VCaP (cell line): Measurements from ENCODE around the gene SIPA1L3.
"Not testable (repeated sequence)": the region's sequence is repeated elsewhere in the genome, so short reads cannot be mapped to it uniquely, and the experiment has no call there.

Experiments
- H3K27ac ChIP-seq: fragments of 450-650 bp; 2 replicates; pipeline ENCODE4 v1.5.1; 2017
- TF ChIP-seq, protein P1 (sequence below): fragments of 450-650 bp; conservative IDR thresholded peaks from 2 replicates; pipeline ENCODE4 v1.5.1; 2017; ENCODE audit warnings: mild to moderate bottlenecking, moderate library complexity

Gene SIPA1L3

DNA sequence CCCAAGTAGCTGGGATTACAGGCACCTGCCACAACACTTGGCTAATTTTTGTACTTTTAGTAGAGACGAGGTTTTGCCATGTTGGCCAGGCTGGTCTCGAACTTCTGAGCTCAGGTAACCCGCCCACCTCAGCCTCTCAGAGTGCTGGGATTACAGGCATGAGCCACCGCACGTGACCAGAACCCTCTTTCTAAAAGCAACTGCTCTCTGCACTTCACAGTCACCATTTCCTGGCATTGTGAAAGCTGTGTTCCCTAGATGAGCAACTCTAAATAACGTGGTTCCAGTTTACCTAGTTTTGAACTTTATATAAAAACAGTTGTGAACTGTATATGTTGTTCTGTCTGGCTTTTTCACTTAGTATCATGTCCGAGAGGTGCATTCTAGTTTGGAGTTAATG is 152.9 kb downstream of the SIPA1L3 start:
- peak overlapping the region; percentile 100 for H3K27ac ChIP-seq
- TF ChIP-seq, protein P1, sequence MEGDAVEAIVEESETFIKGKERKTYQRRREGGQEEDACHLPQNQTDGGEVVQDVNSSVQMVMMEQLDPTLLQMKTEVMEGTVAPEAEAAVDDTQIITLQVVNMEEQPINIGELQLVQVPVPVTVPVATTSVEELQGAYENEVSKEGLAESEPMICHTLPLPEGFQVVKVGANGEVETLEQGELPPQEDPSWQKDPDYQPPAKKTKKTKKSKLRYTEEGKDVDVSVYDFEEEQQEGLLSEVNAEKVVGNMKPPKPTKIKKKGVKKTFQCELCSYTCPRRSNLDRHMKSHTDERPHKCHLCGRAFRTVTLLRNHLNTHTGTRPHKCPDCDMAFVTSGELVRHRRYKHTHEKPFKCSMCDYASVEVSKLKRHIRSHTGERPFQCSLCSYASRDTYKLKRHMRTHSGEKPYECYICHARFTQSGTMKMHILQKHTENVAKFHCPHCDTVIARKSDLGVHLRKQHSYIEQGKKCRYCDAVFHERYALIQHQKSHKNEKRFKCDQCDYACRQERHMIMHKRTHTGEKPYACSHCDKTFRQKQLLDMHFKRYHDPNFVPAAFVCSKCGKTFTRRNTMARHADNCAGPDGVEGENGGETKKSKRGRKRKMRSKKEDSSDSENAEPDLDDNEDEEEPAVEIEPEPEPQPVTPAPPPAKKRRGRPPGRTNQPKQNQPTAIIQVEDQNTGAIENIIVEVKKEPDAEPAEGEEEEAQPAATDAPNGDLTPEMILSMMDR: no peak

DNA sequence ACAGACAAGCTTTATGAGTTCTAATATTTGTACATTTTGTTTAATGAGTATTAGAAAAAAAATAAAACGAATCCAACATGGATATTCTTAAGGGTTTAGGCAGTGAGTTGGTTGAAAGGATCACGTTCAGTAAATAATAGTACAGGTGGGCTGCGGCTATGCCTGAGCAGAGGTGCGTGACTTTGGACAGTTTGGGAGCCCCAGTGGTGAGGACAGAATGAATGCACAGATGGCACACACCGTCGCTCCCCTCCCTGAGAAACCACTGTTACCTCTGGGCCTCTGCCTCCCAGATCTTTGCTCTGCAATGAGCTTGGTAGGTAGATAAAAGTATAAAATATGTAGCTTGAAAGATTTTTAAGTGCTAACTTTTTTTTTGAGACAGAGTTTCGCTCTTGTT is 153.3 kb downstream of the SIPA1L3 start:
- H3K27ac ChIP-seq: peak overlapping the region; percentile 100
- TF ChIP-seq, protein P1: no peak

DNA sequence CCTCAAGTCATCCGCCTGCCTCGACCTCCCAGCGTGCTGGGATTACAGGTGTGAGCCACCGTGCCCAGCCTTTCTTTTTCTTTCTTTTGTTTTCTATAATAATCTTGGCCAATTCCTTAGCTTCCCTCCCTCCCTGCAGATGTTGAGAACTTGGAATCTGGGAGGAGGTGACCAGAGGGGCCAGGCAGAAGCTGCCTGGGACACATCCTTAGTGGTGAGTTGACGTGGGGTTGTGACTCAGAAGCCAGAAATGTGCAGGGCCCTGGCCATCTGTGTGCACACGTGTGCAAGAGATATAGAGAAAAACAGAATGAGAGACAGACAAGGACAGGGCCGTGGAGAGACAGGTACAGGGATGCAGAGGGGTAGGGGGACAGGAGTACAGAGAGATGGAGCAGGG is 154.3 kb downstream of the SIPA1L3 start:
- TF ChIP-seq, protein P1: no peak
- peak overlapping the region; percentile 100 for H3K27ac ChIP-seq

DNA sequence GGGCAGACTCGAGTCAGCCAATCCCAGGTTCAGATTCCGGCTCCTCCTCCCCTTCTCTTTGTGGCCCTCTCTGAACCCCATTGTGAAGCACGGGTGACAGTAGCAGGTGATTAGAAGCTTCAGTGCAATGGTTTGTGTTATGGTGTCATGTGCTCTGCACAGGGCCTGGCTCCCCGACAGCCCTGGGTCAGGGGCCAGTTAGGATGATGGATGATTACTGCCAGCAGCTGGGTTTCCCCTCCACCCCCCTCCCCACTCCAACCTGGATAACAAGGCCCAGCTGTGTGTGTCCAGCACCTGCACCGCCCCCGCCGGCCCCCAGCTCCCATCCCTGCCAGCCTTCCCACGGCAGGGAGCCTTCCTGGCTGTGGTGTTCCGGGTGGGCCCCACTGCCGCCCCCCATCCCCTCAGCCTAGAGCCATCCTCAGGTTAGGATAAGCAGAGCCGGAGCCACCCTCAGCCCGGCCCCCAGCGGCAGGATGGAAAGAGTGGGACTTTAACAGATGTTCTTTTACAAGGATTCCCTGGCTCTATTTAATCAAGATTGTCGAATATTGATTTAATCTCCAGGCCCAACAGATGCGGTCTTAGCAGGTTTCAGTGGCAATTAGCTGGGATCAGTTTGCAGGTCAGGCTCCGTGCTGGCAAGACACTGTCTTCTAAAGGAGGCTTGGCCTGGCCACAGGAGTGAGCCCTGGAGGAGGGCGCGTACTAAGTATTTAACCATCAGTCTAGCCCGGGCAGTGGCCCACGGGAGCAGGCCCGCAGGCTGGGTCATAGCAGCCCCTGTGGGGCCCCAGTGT is 156.2 kb downstream of the SIPA1L3 start:
- peak overlapping the region; percentile 100 for H3K27ac ChIP-seq
- TF ChIP-seq, protein P1: peak; percentile 22; the same call in 1 of the 2 replicates

DNA sequence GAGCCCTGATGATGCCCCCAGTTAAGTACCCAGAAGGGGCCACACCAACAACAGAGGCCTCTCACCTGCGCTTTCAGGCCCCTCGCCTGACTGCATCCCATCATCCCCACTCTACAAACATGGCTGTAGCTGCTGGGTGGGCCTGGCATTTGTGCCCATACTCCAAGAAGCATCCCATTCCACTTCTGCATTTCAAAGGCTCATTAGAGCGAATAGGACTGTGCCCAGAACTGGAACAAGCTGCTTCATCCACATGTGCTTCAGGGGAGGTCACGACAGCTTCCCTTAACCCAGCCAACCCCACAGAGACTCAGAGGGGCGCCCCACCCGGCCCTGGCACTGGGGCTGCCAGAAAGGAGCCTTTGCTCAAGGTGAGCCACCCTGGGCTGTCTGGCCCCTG is 156.9 kb downstream of the SIPA1L3 start:
- peak overlapping the region; percentile 100 for H3K27ac ChIP-seq
- TF ChIP-seq, protein P1: no peak

DNA sequence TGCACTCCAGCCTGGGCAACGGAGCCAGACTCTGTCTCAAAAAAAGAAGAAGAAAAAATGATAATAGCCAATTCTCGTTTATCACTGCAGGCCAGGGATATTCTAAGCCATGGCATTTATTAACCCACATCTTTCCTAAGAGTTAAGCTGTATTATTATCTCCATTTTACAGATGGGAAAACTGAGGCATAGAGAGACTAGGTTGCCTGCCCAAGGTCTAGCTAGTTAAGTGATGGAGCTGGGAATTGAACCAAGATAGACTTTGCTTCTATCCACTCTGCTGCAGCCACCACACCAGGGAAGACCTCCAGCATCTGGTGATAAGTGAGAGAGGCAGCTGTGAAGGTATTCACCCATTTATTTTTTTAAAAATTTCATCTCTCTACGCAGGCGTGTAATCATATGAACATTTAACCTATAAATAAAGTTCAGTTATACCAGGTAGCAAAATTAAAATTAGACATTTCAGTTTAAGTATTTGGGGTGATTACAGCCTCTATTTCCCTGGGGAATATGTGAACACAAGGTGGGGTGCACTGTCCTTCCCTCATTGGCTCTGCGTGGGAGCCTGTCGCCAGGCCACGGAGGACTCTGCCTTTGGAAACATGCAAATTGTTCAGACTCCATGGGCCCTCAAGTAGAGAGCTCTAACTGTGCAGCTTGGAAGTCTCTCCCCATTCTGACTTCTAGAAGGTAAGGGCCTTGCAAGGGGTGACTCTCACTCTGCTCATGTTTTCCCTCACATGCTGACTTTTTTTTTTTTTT is 157.8 kb downstream of the SIPA1L3 start:
- TF ChIP-seq, protein P1: no peak
- peak overlapping the region; percentile 100 for H3K27ac ChIP-seq

- not testable (repeated sequence) for H3K27ac ChIP-seq
Observed at GRCh38 chr19:38065775-38066174, 158.8 kb downstream of the SIPA1L3 start.
